Measurements from ENCODE around the gene ARL15.

ARL15 gene

DNA sequence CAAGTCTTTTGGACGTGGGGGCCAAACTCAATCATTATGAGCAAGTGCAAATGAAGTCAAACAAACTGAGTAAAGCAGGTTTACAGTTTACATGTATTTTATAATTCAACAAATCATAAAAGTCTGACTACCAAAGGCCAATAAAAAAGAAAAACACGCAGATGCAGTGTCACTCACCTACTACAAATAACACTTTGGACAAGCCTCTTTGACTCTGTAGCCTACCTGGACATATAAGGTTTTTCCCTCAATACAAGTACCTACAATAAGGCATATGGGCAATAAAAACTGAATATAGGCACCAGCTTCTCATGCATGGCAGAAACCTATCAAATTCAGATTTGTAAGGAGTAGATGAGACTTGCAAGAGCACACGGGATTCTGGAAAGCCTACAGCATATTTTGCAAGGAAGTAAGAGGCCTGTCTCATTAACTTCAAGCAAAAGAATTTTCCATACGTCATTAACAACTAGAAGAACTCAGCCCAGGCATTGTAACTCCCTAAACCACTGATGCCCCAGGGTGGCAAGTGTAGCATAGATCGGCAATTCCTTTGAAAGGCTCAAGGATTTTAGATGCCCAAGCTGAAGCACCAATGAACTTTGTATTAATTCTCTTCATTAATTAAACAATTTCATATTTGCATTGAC, 21.7 kb downstream of the ARL15 start:
- no peak for DNase-seq (ENCODE audit: low read depth)
- no peak overlapping the region for H3K4me3 ChIP-seq (ENCODE audit: low read depth, low read length)
- TF ChIP-seq, protein P1, sequence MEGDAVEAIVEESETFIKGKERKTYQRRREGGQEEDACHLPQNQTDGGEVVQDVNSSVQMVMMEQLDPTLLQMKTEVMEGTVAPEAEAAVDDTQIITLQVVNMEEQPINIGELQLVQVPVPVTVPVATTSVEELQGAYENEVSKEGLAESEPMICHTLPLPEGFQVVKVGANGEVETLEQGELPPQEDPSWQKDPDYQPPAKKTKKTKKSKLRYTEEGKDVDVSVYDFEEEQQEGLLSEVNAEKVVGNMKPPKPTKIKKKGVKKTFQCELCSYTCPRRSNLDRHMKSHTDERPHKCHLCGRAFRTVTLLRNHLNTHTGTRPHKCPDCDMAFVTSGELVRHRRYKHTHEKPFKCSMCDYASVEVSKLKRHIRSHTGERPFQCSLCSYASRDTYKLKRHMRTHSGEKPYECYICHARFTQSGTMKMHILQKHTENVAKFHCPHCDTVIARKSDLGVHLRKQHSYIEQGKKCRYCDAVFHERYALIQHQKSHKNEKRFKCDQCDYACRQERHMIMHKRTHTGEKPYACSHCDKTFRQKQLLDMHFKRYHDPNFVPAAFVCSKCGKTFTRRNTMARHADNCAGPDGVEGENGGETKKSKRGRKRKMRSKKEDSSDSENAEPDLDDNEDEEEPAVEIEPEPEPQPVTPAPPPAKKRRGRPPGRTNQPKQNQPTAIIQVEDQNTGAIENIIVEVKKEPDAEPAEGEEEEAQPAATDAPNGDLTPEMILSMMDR (IDR thresholded peaks at IDR 0.05; ENCODE audit: insufficient read depth, low read depth, low read length, missing control alignments) = no peak

DNA sequence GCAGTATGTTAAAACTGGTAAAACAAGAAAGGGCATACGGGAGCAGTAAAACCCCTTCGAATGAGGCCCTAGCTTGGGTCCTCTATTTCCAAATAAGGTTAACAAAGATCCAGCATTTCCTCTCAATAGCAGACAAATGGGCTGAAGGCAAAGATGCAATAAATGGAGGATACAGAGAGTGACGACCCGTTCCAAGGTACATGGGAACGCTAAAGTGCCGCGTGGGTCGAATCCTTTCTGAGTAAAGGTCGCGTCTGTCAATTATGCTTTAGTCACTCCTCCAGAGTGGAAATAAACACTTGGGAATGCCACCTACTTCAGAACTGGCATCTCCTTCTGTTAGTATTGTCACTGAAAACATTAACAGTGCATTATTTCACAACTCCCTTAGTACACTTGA, 24.7 kb downstream of the ARL15 start:
- TF ChIP-seq, protein P1 (IDR thresholded peaks at IDR 0.05; ENCODE audit: insufficient read depth, low read depth, low read length, missing control alignments) = no peak
- DNase-seq (ENCODE audit: low read depth) = no peak
- no peak overlapping the region for H3K4me3 ChIP-seq (ENCODE audit: low read depth, low read length)

DNA sequence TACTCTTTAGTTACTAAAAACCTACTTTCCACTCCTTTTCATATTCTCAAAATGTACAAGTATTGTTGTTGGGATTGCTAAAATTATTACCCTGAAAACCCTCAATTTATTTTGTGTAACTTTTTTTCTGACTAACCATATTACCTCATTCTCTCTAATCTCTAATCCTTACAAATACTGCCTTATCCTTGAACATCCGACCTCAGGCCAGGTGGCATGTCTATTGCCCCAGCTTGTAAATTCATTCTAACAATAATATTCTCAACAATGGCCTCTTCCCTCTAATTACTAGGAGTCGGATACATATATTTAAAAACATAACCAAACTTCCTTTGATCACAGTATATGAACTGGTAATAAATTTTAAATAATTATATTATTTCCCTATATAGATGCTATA, 25.8 kb downstream of the ARL15 start:
- H3K4me3 ChIP-seq (ENCODE audit: low read depth, low read length) = no peak overlapping the region
- DNase-seq (ENCODE audit: low read depth) = no peak
- TF ChIP-seq, protein P1 (IDR thresholded peaks at IDR 0.05; ENCODE audit: insufficient read depth, low read depth, low read length, missing control alignments) = no peak

DNA sequence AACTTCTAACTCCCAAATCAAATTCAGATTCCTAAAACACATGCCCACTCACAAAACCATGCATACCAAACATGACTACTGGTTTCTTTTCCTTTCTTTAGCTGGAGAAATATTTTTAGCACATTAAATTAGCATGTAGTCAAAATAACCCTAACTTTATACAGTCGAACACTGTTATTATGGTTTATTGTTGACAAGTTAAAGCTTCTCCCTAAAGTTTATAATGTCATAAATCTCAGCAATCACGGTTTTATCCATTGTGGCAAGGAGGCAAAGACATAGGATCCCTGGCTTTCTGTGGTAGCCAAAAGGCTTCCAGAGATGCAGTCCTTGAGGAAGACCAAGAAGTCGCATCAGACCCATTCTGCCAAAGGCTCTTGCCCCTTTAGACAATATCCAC, 27.5 kb downstream of the ARL15 start:
- no peak overlapping the region for H3K4me3 ChIP-seq (ENCODE audit: low read depth, low read length)
- no peak for DNase-seq (ENCODE audit: low read depth)
- TF ChIP-seq, protein P1 (IDR thresholded peaks at IDR 0.05; ENCODE audit: insufficient read depth, low read depth, low read length, missing control alignments) = no peak

DNA sequence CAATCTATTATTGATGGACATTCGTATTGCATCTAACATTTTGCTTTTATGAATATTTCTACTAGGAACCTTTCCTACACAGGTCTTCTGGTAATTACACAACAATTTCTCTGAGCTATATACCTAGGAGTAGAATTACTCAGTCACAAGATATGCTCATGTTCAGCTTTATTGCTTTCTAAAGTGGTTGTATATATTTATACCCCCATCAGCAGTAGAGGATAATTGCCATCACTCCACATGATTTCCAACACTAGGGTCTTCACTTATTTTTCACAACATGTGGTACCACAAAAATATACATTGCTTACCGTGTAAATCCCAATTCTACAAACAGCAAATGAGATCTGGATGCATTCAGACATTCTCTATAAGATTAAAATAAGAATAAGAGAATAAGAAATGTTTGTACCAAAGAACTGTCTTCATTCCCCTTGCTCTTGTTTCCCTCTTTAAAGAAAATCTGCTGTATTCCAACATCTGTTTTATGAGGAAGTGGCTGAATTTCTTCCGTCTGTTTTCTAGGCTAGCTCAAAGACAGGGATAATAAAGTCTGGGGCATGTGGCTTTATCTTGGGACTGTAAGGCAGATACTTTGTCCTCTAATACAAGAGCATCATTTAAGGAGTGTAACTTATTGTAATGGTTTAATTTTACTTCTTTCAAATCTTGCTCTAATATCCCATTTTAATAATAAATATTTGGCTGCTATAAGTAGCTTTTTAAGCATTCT, 28.2 kb downstream of the ARL15 start:
- no peak overlapping the region for H3K4me3 ChIP-seq (ENCODE audit: low read depth, low read length)
- TF ChIP-seq, protein P1 (IDR thresholded peaks at IDR 0.05; ENCODE audit: insufficient read depth, low read depth, low read length, missing control alignments) = no peak
- DNase-seq (ENCODE audit: low read depth) = no peak

DNA sequence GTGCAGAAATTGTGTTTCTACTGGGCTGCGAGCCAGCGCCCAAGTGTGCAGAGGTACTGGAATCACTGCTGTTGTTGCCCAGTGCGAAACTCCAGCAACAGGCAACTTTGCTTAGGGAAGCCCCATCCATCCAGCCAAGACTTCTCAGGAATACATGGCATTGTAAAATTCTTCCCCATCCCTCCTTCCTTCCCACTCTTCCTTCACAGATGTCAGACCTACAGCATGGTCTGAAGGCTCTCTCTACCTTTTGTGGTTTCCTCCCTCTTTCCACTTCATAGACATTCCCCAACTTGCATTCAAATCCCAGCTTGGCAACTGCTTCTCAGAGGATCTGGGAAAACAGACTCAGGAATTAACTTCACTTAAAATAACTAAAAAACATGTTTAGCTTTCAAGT, 30.4 kb downstream of the ARL15 start:
- H3K4me3 ChIP-seq (ENCODE audit: low read depth, low read length) = no peak overlapping the region
- DNase-seq (ENCODE audit: low read depth) = no peak
- TF ChIP-seq, protein P1 (IDR thresholded peaks at IDR 0.05; ENCODE audit: insufficient read depth, low read depth, low read length, missing control alignments) = no peak

Measured in GM12865 (cell line).